Neural cell (in vitro differentiated cells): Measurements from ENCODE around the gene EDIL3. TPM values are rescaled to one million over a fixed set of nuclear protein-coding genes. Genes with fewer than 3 reads are reported as not detected.

ENCODE experiments used
- H2AFZ ChIP-seq: fragments of 200-600, 300-800 bp; sonication (generic), shearing (Covaris generic); 2 replicates; pipeline ENCODE4 v1.6.0; 2014; ENCODE audit warnings: low read depth, mild to moderate bottlenecking, antibody characterized with exemption, low read length, moderate library complexity
- H3F3A ChIP-seq: fragments of 200-600 bp; shearing (Covaris generic); 2 replicates; pipeline ENCODE4 v1.6.1; 2016; ENCODE audit warnings: mild to moderate bottlenecking, moderate library complexity, mixed read lengths, antibody characterized with exemption, low read length; ENCODE audit not compliant: insufficient read depth, poor library complexity, severe bottlenecking
- H3K27ac ChIP-seq: fragments of 200-600, 300-800 bp; sonication (generic), shearing (Covaris generic); 2 replicates; pipeline ENCODE4 v1.5.1; 2014; ENCODE audit warnings: mild to moderate bottlenecking, low read length, moderate library complexity
- H3K27me3 ChIP-seq: fragments of 300-800, 200-600 bp; sonication (generic), shearing (Covaris generic); 2 replicates; pipeline ENCODE4 v1.6.0; 2014; ENCODE audit warnings: mild to moderate bottlenecking, low read depth, low read length, moderate library complexity; ENCODE audit not compliant: insufficient read depth
- H3K36me3 ChIP-seq: fragments of 300-800, 200-600 bp; sonication (generic), shearing (Covaris generic); 2 replicates; pipeline ENCODE4 v1.5.1; 2014; ENCODE audit warnings: mild to moderate bottlenecking, antibody characterized with exemption, low read length, moderate library complexity; ENCODE audit not compliant: insufficient read depth
- H3K4me2 ChIP-seq: fragments of 300-800, 200-600 bp; sonication (generic), shearing (Covaris generic); 2 replicates; pipeline ENCODE4 v1.6.0; 2014; ENCODE audit warnings: mild to moderate bottlenecking, low read length
- H3K4me3 ChIP-seq: fragments of 300-800, 200-600 bp; sonication (generic), shearing (Covaris generic); 2 replicates; pipeline ENCODE4 v1.5.1; 2014; ENCODE audit warnings: mild to moderate bottlenecking, low read length, moderate library complexity
- H3K79me2 ChIP-seq: fragments of 200-600 bp; shearing (Covaris generic); replicated peaks from 2 replicates; pipeline ENCODE4 v1.6.0; 2014; ENCODE audit warnings: mild to moderate bottlenecking, low read length, moderate library complexity; ENCODE audit not compliant: insufficient read depth
- H3K9ac ChIP-seq: fragments of 300-800, 200-600 bp; sonication (generic), shearing (Covaris generic); 2 replicates; pipeline ENCODE4 v1.6.1; 2016; ENCODE audit warnings: mild to moderate bottlenecking, low read length, mixed read lengths
- H3K9me2 ChIP-seq: fragments of 200-600 bp; shearing (Covaris generic); 2 replicates; pipeline ENCODE4 v1.6.1; 2016; ENCODE audit warnings: mild to moderate bottlenecking, low read length, mixed read lengths; ENCODE audit not compliant: insufficient read depth
- H3K9me3 ChIP-seq: fragments of 200-600, 300-800 bp; sonication (generic), shearing (Covaris generic); 2 replicates; pipeline ENCODE4 v1.6.1; 2016; ENCODE audit warnings: mild to moderate bottlenecking, mixed run types, low read length, moderate library complexity, mixed read lengths
- H4K20me1 ChIP-seq: fragments of 200-600 bp; shearing (Covaris generic); 2 replicates; pipeline ENCODE4 v1.6.1; 2016; ENCODE audit warnings: mild to moderate bottlenecking, mixed run types; ENCODE audit not compliant: insufficient read depth
- EP300 ChIP-seq: fragments of 450-650 bp; conservative IDR thresholded peaks from 2 replicates; pipeline ENCODE4 v1.6.1; 2014; ENCODE audit warnings: antibody characterized with exemption, mild to moderate bottlenecking, moderate library complexity; ENCODE audit not compliant: poor library complexity, severe bottlenecking
- EZH2 ChIP-seq: fragments of 200-600, 300-800 bp; shearing (Covaris generic), sonication (generic); IDR thresholded peaks from 2 replicates; pipeline ENCODE4 v1.6.1; 2014; ENCODE audit warnings: antibody characterized with exemption, low read length, borderline replicate concordance, mild to moderate bottlenecking; ENCODE audit not compliant: insufficient read depth, poor library complexity, severe bottlenecking
- MXI1 ChIP-seq: fragments of 450-650 bp; conservative IDR thresholded peaks from 2 replicates; pipeline ENCODE4 v1.6.1; 2014; ENCODE audit warnings: antibody characterized with exemption, mild to moderate bottlenecking; ENCODE audit not compliant: poor library complexity, severe bottlenecking
- POLR2AphosphoS5 ChIP-seq: IDR thresholded peaks from 2 replicates; pipeline ENCODE4 v1.6.1; 2012
- RAD21 ChIP-seq: fragments of 450-650 bp; conservative IDR thresholded peaks from 2 replicates; pipeline ENCODE4 v1.6.1; 2014; ENCODE audit warnings: antibody characterized with exemption, mild to moderate bottlenecking, moderate library complexity
- SMC3 ChIP-seq: fragments of 450-650 bp; conservative IDR thresholded peaks from 2 replicates; pipeline ENCODE4 v1.6.1; 2014; ENCODE audit warnings: antibody characterized with exemption, mild to moderate bottlenecking, moderate library complexity; ENCODE audit not compliant: poor library complexity
- TAF1 ChIP-seq: IDR thresholded peaks from 2 replicates; pipeline ENCODE4 v1.6.1; 2012; ENCODE audit warnings: low read depth
- polyA plus RNA-seq: library from polyadenylated mRNA; depleted of rRNA; stranded (reverse); fragments of >200 nt; gene quantifications from 2 replicates; pipeline ENCODE4 v1.2.3, GENCODE V29; 2014
- TF ChIP-seq, protein P1 (sequence below): IDR thresholded peaks from 2 replicates; pipeline ENCODE4 v1.6.1; 2012; ENCODE audit warnings: borderline replicate concordance
- TF ChIP-seq, protein P2 (sequence below): fragments of 450-650 bp; IDR thresholded peaks from 2 replicates; pipeline ENCODE4 v1.5.1; 2014; ENCODE audit warnings: antibody characterized with exemption, mild to moderate bottlenecking, moderate library complexity; ENCODE audit not compliant: poor library complexity, severe bottlenecking

The EDIL3 gene
- polyA plus RNA-seq, 1 donor from 2014 or later = 6.1 TPM

DNA sequence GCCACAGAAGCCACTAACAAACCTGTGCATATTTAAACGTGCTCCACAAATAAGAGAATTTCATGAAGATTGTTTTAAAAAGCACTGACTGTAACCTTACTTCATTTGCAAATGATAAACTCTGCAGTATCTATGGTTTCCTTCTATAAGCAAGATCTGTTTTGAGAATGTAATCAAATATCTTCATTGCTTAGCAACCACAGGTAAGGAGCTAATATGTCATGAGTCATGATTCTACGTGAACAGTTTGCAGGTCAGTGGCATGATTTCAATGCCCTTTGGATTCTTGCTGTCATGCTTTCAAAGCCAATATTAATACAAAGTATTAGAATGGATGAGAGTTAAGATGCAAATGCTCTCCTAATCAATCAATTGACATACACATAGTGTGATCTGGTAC lies 325.0 kb downstream of the EDIL3 start:
- TF ChIP-seq POLR2AphosphoS5 (no peak), EZH2 (no peak), TAF1 (no peak), RAD21 (no peak), SMC3 (no peak), MXI1 (no peak), EP300 (no peak)
- TF ChIP-seq, protein P1, sequence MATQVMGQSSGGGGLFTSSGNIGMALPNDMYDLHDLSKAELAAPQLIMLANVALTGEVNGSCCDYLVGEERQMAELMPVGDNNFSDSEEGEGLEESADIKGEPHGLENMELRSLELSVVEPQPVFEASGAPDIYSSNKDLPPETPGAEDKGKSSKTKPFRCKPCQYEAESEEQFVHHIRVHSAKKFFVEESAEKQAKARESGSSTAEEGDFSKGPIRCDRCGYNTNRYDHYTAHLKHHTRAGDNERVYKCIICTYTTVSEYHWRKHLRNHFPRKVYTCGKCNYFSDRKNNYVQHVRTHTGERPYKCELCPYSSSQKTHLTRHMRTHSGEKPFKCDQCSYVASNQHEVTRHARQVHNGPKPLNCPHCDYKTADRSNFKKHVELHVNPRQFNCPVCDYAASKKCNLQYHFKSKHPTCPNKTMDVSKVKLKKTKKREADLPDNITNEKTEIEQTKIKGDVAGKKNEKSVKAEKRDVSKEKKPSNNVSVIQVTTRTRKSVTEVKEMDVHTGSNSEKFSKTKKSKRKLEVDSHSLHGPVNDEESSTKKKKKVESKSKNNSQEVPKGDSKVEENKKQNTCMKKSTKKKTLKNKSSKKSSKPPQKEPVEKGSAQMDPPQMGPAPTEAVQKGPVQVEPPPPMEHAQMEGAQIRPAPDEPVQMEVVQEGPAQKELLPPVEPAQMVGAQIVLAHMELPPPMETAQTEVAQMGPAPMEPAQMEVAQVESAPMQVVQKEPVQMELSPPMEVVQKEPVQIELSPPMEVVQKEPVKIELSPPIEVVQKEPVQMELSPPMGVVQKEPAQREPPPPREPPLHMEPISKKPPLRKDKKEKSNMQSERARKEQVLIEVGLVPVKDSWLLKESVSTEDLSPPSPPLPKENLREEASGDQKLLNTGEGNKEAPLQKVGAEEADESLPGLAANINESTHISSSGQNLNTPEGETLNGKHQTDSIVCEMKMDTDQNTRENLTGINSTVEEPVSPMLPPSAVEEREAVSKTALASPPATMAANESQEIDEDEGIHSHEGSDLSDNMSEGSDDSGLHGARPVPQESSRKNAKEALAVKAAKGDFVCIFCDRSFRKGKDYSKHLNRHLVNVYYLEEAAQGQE = no peak
- TF ChIP-seq, protein P2, sequence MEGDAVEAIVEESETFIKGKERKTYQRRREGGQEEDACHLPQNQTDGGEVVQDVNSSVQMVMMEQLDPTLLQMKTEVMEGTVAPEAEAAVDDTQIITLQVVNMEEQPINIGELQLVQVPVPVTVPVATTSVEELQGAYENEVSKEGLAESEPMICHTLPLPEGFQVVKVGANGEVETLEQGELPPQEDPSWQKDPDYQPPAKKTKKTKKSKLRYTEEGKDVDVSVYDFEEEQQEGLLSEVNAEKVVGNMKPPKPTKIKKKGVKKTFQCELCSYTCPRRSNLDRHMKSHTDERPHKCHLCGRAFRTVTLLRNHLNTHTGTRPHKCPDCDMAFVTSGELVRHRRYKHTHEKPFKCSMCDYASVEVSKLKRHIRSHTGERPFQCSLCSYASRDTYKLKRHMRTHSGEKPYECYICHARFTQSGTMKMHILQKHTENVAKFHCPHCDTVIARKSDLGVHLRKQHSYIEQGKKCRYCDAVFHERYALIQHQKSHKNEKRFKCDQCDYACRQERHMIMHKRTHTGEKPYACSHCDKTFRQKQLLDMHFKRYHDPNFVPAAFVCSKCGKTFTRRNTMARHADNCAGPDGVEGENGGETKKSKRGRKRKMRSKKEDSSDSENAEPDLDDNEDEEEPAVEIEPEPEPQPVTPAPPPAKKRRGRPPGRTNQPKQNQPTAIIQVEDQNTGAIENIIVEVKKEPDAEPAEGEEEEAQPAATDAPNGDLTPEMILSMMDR = no peak
- H3K9me3 ChIP-seq = no peaks in the 10 kb centered on the region
- H3K9me2 ChIP-seq = no peaks in the 10 kb centered on the region
- H3K27ac ChIP-seq = no peak overlapping the region
- no peaks in the 10 kb centered on the region for H3K79me2 ChIP-seq
- H2AFZ ChIP-seq = no peak overlapping the region
- no peaks in the 10 kb centered on the region for H3K36me3 ChIP-seq
- no peaks in the 10 kb centered on the region for H3F3A ChIP-seq
- no peaks in the 10 kb centered on the region for H3K27me3 ChIP-seq
- no peak overlapping the region for H3K4me2 ChIP-seq
- no peak overlapping the region for H3K4me3 ChIP-seq
- H4K20me1 ChIP-seq = no peaks in the 10 kb centered on the region
- H3K9ac ChIP-seq = no peak overlapping the region

DNA sequence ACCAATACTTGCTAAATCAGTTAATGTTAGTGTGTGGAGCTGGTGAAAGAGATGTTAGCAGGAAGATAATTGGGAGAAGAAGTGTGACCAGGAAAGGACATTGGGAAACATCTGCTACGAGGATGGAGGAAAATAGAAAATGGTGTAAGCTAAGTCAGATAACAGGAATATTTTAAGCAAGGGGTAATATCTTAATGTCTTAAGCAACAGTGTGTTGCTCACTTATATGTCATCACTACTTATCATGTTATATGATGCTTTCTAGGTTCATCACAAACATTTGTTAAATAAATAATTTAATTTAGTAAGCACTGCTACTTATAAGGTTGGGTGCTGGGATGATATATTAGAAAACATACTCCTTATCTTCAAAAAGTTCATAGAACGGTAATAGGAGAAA lies 326.1 kb downstream of the EDIL3 start:
- TF ChIP-seq RAD21 = no peak
- no peaks in the 10 kb centered on the region for H3K79me2 ChIP-seq
- no peaks in the 10 kb centered on the region for H4K20me1 ChIP-seq
- H3K9ac ChIP-seq = no peak overlapping the region
- no peaks in the 10 kb centered on the region for H3K9me3 ChIP-seq
- H3K9me2 ChIP-seq = no peaks in the 10 kb centered on the region
- H3F3A ChIP-seq = no peaks in the 10 kb centered on the region
- no peaks in the 10 kb centered on the region for H3K36me3 ChIP-seq
- H3K27ac ChIP-seq = no peak overlapping the region
- H2AFZ ChIP-seq = no peak overlapping the region
- H3K4me3 ChIP-seq = no peak overlapping the region
- no peaks in the 10 kb centered on the region for H3K27me3 ChIP-seq
- no peak overlapping the region for H3K4me2 ChIP-seq

GRCh38 chr5:84057211-84057610 lies 327.5 kb downstream of the EDIL3 start:
- Histone ChIP-seq H3K4me2 (no peak overlapping the region), H2AFZ (no peak overlapping the region), H3K36me3 (no peaks in the 10 kb centered on the region), H3F3A (no peaks in the 10 kb centered on the region), H3K9ac (no peak overlapping the region), H3K4me3 (no peak overlapping the region), H3K9me2 (no peaks in the 10 kb centered on the region), H3K27ac (no peak overlapping the region), H3K79me2 (no peaks in the 10 kb centered on the region), H3K9me3 (no peaks in the 10 kb centered on the region), H4K20me1 (no peaks in the 10 kb centered on the region), H3K27me3 (no peaks in the 10 kb centered on the region)
- TF ChIP-seq EP300 (no peak), TAF1 (no peak), SMC3 (no peak), POLR2AphosphoS5 (no peak)
